HepG2 (cell line): ENCODE data around the gene PDE4D.

ENCODE experiments used
- CTCF ChIP-seq: sonication (generic); formaldehyde crosslinking; IDR thresholded peaks from 2 replicates; pipeline ENCODE4 v1.5.0; 2020; ENCODE audit warnings: mild to moderate bottlenecking, missing genetic modification reagents, moderate library complexity
- EHMT2 ChIP-seq: fragments of 200-600 bp; sonication (generic); IDR thresholded peaks from 2 replicates; pipeline ENCODE4 v1.7.0; 2017; ENCODE audit warnings: antibody characterized with exemption, low read depth, low read length, borderline replicate concordance
- EP300 ChIP-seq, 3 experiments: sonication (generic) in 1 of 3; formaldehyde crosslinking in 1 of 3; IDR thresholded peaks; 2 replicates each; pipeline versions ENCODE4 v1.5.1 to v1.6.1; 2011 to 2020; ENCODE audit warnings: low read depth in 2 of 3, low read length in 2 of 3, borderline replicate concordance in 1 of 3, improper control_type of control experiment in 1 of 3, mild to moderate bottlenecking in 1 of 3, missing genetic modification reagents in 1 of 3, moderate library complexity in 1 of 3
- GMEB1 ChIP-seq: sonication (generic); formaldehyde crosslinking; IDR thresholded peaks from 2 replicates; pipeline ENCODE4 v1.5.1; 2020; ENCODE audit warnings: missing genetic modification reagents, mild to moderate bottlenecking, borderline replicate concordance
- MEIS2 ChIP-seq: sonication (generic); formaldehyde crosslinking; IDR thresholded peaks from 2 replicates; pipeline ENCODE4 v1.9.0; 2021; ENCODE audit warnings: mild to moderate bottlenecking, missing genetic modification reagents
- NFRKB ChIP-seq: fragments of 450-650 bp; IDR thresholded peaks from 2 replicates; pipeline ENCODE4 v1.6.1; 2017
- TCF12 ChIP-seq, 2 experiments: fragments of 450-650 bp in 1 of 2; sonication (generic) in 1 of 2; formaldehyde crosslinking in 1 of 2; IDR thresholded peaks; 2 replicates each; pipeline versions ENCODE4 v1.6.1 to v1.8.0; 2017 to 2022; ENCODE audit warnings: antibody characterized with exemption in 1 of 2, mild to moderate bottlenecking in 1 of 2, missing genetic modification reagents in 1 of 2, moderate library complexity in 1 of 2

GRCh38 chr5:59785676-59786333 lies 107.7 kb downstream of the PDE4D start:
- TF ChIP-seq TCF12 (IDR thresholded peaks at IDR 0.05) = no peak
- no peak for TF ChIP-seq TCF12 (CRISPR knock-in tag; IDR thresholded peaks at IDR 0.05)
- no peak for TF ChIP-seq NFRKB
- no peak for TF ChIP-seq CTCF (CRISPR knock-in tag)
- TF ChIP-seq EP300 (IDR thresholded peaks at IDR 0.05; ENCODE audit: low read depth in 2 of 2, low read length in 2 of 2) = no peak
- TF ChIP-seq EP300 (CRISPR knock-in tag; IDR thresholded peaks at IDR 0.05; ENCODE audit: borderline replicate concordance) = no peak
- TF ChIP-seq GMEB1 (CRISPR knock-in tag) = no peak
- TF ChIP-seq MEIS2 (CRISPR knock-in tag) = no peak
- no peak for TF ChIP-seq EHMT2
